ENCODE data around the gene DLL3.

The DLL3 gene

GRCh38 chr19:39544911-39545310, 46.2 kb downstream of the DLL3 start:
- TF ChIP-seq CTCF (IDR thresholded peaks at IDR 0.05; ENCODE audit: control insufficient read depth, insufficient read depth, low read depth, low read length, missing control alignments) = no peak
- no peak for DNase-seq (ENCODE audit: low read depth)
- H3K4me3 ChIP-seq (ENCODE audit: control insufficient read depth, low read depth, low read length) = no peak overlapping the region

DNA sequence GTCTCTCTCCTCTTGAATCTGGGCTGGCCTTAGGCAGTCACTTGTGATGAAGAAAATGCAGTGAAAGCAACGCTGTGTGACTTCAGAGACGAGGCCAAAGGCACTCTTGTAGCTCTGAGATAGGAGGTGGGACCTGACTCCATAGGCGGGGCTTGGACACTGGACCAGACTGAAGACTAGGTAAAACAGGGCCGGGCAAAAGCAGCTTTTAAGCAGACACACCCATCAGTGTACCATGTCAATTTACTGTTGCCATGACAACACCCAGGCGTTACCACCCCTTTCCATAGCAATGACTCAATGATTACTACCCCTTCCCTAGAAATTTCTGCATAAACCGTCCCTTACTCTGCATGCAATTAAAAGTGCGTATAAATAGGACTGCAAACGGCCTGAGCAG, 47.9 kb downstream of the DLL3 start:
- no peak overlapping the region for H3K4me3 ChIP-seq (ENCODE audit: control insufficient read depth, low read depth, low read length)
- TF ChIP-seq CTCF (IDR thresholded peaks at IDR 0.05; ENCODE audit: control insufficient read depth, insufficient read depth, low read depth, low read length, missing control alignments) = no peak
- DNase-seq (ENCODE audit: low read depth) = no peak

DNA sequence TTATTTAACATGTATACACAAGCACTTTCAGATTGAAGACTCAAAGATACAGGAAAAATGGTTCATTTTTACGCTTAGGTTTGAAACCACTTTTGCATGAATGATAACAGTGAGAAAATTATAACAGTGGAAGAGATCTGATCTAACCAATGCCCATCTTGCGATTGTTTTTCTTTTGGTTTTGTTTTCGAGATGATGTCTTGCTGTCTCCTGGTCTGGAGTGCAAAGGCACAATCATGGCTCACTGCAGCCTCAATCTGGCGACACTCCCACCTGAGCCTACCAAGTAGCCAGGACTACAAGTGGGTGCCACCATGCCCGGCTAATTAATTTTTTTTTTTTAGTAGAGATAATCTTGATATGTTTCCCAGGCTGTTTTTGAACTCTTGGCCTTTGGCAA, 51.5 kb downstream of the DLL3 start:
- TF ChIP-seq CTCF (IDR thresholded peaks at IDR 0.05; ENCODE audit: control insufficient read depth, insufficient read depth, low read depth, low read length, missing control alignments) = no peak
- no peak overlapping the region for H3K4me3 ChIP-seq (ENCODE audit: control insufficient read depth, low read depth, low read length)
- DNase-seq (ENCODE audit: low read depth) = no peak

DNA sequence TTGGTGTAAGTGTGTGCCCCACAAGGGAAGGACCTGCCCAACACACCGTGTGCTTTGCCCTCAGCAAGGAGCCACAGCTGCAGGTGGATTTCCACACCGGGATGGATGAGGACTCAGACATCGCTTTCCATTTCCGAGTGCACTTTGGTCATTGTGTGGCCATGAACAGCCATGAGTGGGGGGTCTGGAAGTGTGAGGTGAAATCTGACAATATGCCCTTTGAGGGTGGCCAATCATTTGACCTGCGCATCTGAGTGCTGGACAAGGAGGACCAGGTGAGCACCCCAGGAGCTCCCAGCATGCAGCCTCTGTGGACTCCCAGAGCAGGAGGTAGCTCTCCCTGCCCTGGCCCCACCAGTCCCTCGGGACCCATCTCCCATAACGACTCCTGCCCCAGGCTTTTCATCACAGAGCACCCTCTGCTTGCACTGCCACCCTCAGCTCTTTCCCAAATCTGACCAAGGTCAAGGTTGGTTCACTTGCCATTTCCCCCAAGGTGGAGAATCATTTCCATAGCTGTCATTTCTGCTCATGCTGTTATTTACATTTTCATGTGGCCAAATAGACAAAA, 54.4 kb downstream of the DLL3 start:
- no peak for TF ChIP-seq CTCF (IDR thresholded peaks at IDR 0.05; ENCODE audit: control insufficient read depth, insufficient read depth, low read depth, low read length, missing control alignments)
- no peak for DNase-seq (ENCODE audit: low read depth)
- no peak overlapping the region for H3K4me3 ChIP-seq (ENCODE audit: control insufficient read depth, low read depth, low read length)

- no peak overlapping the region for H3K4me3 ChIP-seq (ENCODE audit: control insufficient read depth, low read depth, low read length)
- no peak for TF ChIP-seq CTCF (IDR thresholded peaks at IDR 0.05; ENCODE audit: control insufficient read depth, insufficient read depth, low read depth, low read length, missing control alignments)
- no peak for DNase-seq (ENCODE audit: low read depth)
These were observed 56.1 kb downstream of the DLL3 start for GRCh38 chr19:39554701-39555311.

GRCh38 chr19:39555883-39556282, 57.1 kb downstream of the DLL3 start:
- DNase-seq (ENCODE audit: low read depth) = no peak
- H3K4me3 ChIP-seq (ENCODE audit: control insufficient read depth, low read depth, low read length) = no peak overlapping the region
- no peak for TF ChIP-seq CTCF (IDR thresholded peaks at IDR 0.05; ENCODE audit: control insufficient read depth, insufficient read depth, low read depth, low read length, missing control alignments)
